ENCODE measurements around the gene MICU1. TPM values are rescaled to one million over a fixed set of nuclear protein-coding genes. Genes with fewer than 3 reads are reported as not detected.

MICU1 gene
- polyA plus RNA-seq, 1 of the 3 experiments (the other 2 are of a cell fraction), result 24.6 TPM

GRCh38 chr10:72386916-72387586 lies 238.8 kb downstream of the MICU1 start:
- Histone ChIP-seq H3K36me3 (replicated peaks in 1 of 2; ENCODE audit: control insufficient read depth in 1 of 2, insufficient read depth in 2 of 2, low read length in 1 of 2) (no peaks in the 10 kb centered on the region), H3K79me2 (ENCODE audit: insufficient read depth) (no peaks in the 10 kb centered on the region), H3K4me3 (ENCODE audit: low read depth in 2 of 2, low read length in 1 of 2) (no peak overlapping the region), H3K27ac (ENCODE audit: low read depth in 2 of 2, low read length in 1 of 2) (no peak overlapping the region), H3K27me3 (ENCODE audit: insufficient read depth) (no peaks in the 10 kb centered on the region), H3K9me2 (no peaks in the 10 kb centered on the region), H3K9ac (no peak overlapping the region), H4K20me1 (ENCODE audit: insufficient read depth) (no peaks in the 10 kb centered on the region), H3K9me3 (no peaks in the 10 kb centered on the region), H3K4me1 (ENCODE audit: control insufficient read depth in 1 of 2, insufficient read depth in 2 of 2, low read depth in 1 of 2, low read length in 1 of 2) (no peaks in the 10 kb centered on the region), H2AFZ (ENCODE audit: low read depth) (no peak overlapping the region), H3K4me2 (no peak overlapping the region), H3F3A (replicated peaks; ENCODE audit: insufficient read depth) (no peaks in the 10 kb centered on the region)
- TF ChIP-seq IRF3 (IDR thresholded peaks at IDR 0.05; ENCODE audit: low read depth, low read length) (no peak), TEAD4 (IDR thresholded peaks at IDR 0.05; ENCODE audit: borderline replicate concordance, insufficient read depth) (no peak), RXRA (IDR thresholded peaks at IDR 0.05; ENCODE audit: borderline replicate concordance, low read depth) (no peak), GATA2 (CRISPR knock-in tag; IDR thresholded peaks at IDR 0.05) (no peak), MXI1 (IDR thresholded peaks at IDR 0.05; ENCODE audit: low read depth, low read length) (no peak), POLR2AphosphoS5 (IDR thresholded peaks at IDR 0.05; ENCODE audit: low read depth, low read length) (no peak), GABPA (IDR thresholded peaks at IDR 0.05; ENCODE audit: low read depth) (no peak), CTCF (IDR thresholded peaks at IDR 0.05) (no peak), ELF1 (IDR thresholded peaks at IDR 0.05) (no peak), FOXM1 (IDR thresholded peaks at IDR 0.05; ENCODE audit: low read depth) (no peak), REST (IDR thresholded peaks at IDR 0.05; ENCODE audit: low read depth, low read length) (no peak), RCOR1 (IDR thresholded peaks at IDR 0.05; ENCODE audit: low read length) (no peak), NRF1 (IDR thresholded peaks at IDR 0.05; ENCODE audit: low read depth, low read length) (no peak), PBX3 (IDR thresholded peaks at IDR 0.05) (no peak), SMC3 (IDR thresholded peaks at IDR 0.05; ENCODE audit: low read depth, low read length) (no peak), EP300 (IDR thresholded peaks at IDR 0.05; ENCODE audit: borderline replicate concordance in 1 of 2, low read depth in 1 of 2, low read length in 1 of 2) (no peak)
- no peak for DNase-seq
- ChIA-PET POLR2A (no interaction called here), CTCF (no interaction called here)
- 55% methylated on average over 3 of the region's 3 CpGs for WGBS (ENCODE audit: low lambda C conversion rate)
